ENCODE results near the gene RNF215.
"Not testable (repeated sequence)": the region's sequence is repeated elsewhere in the genome, so short reads cannot be mapped to it uniquely, and the experiment has no call there.

Gene RNF215

GRCh38 chr22:30357650-30358215 is 29.5 kb downstream of the RNF215 start:
- no peak for DNase-seq

- DNase-seq: peak in 1 of 2 experiments; percentile 54
These were observed 30.0 kb downstream of the RNF215 start for GRCh38 chr22:30357236-30357570.

GRCh38 chr22:30356449-30357235 is 30.6 kb downstream of the RNF215 start, which contains the start of the genes CCDC157 and SF3A1:
Gene CCDC157, plus strand, starts transcription at chr22:30357007. Its CDS starts 8,994 bp downstream, at chr22:30366001.
Gene SF3A1, minus strand, starts transcription at chr22:30356894. Its CDS starts 102 bp downstream, at chr22:30356792.
- peak; percentile 69 to 76 for DNase-seq

GRCh38 chr22:30354644-30355043 is 32.6 kb downstream of the RNF215 start:
- DNase-seq: no peak

GRCh38 chr22:30351226-30351625 is 36.0 kb downstream of the RNF215 start:
- no peak for DNase-seq

- DNase-seq: no peak
These were observed 38.4 kb downstream of the RNF215 start for GRCh38 chr22:30348809-30349208.

GRCh38 chr22:30348404-30348803 is 38.8 kb downstream of the RNF215 start:
- DNase-seq: no peak

- DNase-seq: no peak
These were observed 39.8 kb downstream of the RNF215 start for GRCh38 chr22:30347255-30347892.

GRCh38 chr22:30344447-30345200 is 42.6 kb downstream of the RNF215 start:
- no peak for DNase-seq

GRCh38 chr22:30340911-30341685 is 46.1 kb downstream of the RNF215 start:
- no peak for DNase-seq

GRCh38 chr22:30338802-30339201 is 48.4 kb downstream of the RNF215 start:
- no peak for DNase-seq

- not testable (repeated sequence) for DNase-seq
These were observed 48.9 kb downstream of the RNF215 start for GRCh38 chr22:30338341-30338740.

GRCh38 chr22:30337461-30337778 is 49.8 kb downstream of the RNF215 start:
- no peak for DNase-seq

GRCh38 chr22:30336752-30337460 is 50.3 kb downstream of the RNF215 start:
- no peak for DNase-seq

GRCh38 chr22:30335236-30335635 is 52.0 kb downstream of the RNF215 start:
- no peak for DNase-seq

- DNase-seq: no peak
These were observed 52.6 kb downstream of the RNF215 start for GRCh38 chr22:30334646-30335045.

- no peak for DNase-seq
These were observed 53.5 kb downstream of the RNF215 start for GRCh38 chr22:30333707-30334087.

- no peak for DNase-seq
These were observed 54.1 kb downstream of the RNF215 start for GRCh38 chr22:30332994-30333706.

GRCh38 chr22:30332551-30332950 is 54.7 kb downstream of the RNF215 start:
- DNase-seq: no peak
